DOHH2 (cell line): Measurements from ENCODE around the gene FRMD4B.

Experiments used
- EZH2phosphoT487 ChIP-seq: fragments of 200-600 bp; sonication (generic); IDR thresholded peaks from 2 replicates; pipeline ENCODE4 v1.6.1; 2017; ENCODE audit warnings: borderline replicate concordance, mild to moderate bottlenecking, antibody characterized with exemption, low read length, moderate library complexity, mixed read lengths
- TF ChIP-seq, protein P1 (sequence below): fragments of 200-600 bp; sonication (generic); IDR thresholded peaks from one replicate; pipeline ENCODE4 v1.5.1; 2014; ENCODE audit warnings: antibody characterized with exemption, mild to moderate bottlenecking, low read depth, low read length; ENCODE audit not compliant: poor library complexity, severe bottlenecking

DNA sequence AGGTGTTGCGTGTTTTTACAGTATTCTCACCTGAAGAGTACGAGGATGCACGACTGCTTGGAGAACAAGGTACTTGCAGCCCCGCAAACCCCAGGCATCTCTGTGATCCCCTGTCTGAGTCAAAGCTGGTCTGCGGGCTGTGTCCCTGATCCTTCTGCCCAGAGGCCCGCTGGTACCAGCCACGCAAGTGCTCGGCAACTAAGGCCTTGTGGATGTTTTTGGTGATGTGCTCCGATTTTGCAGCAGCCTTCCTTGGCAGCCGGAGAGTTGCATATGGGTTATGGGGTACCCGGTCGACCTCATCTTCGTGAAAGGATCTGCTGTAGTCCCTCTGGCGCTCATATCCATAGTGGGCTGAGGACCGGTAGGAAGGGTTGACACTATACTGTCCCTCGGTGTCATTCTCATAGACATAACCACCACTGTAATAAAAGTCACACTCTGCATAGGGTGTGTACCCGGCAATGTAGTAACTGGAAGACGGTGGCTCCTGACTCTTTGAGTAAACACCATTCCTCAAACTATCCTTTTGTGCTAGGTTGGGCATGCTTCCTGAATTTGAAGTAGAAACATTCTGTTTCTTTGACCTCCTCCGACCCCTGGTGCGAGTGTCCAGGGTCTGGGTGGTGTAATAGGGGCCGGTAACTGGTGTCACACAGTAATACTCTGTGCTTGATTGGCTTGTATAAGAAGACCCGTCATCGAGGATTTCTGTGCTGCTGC, 204.9 kb downstream of the FRMD4B start:
- TF ChIP-seq, protein P1, sequence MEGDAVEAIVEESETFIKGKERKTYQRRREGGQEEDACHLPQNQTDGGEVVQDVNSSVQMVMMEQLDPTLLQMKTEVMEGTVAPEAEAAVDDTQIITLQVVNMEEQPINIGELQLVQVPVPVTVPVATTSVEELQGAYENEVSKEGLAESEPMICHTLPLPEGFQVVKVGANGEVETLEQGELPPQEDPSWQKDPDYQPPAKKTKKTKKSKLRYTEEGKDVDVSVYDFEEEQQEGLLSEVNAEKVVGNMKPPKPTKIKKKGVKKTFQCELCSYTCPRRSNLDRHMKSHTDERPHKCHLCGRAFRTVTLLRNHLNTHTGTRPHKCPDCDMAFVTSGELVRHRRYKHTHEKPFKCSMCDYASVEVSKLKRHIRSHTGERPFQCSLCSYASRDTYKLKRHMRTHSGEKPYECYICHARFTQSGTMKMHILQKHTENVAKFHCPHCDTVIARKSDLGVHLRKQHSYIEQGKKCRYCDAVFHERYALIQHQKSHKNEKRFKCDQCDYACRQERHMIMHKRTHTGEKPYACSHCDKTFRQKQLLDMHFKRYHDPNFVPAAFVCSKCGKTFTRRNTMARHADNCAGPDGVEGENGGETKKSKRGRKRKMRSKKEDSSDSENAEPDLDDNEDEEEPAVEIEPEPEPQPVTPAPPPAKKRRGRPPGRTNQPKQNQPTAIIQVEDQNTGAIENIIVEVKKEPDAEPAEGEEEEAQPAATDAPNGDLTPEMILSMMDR, result no peak
- TF ChIP-seq EZH2phosphoT487, result no peak
